Endothelial cell of umbilical vein (primary cell): Measurements from ENCODE around the gene ATG5. TPM values are rescaled to one million over a fixed set of nuclear protein-coding genes. Genes with fewer than 3 reads are reported as not detected.

Experiments
- BruUV-seq: library from RNA; stranded (reverse); fragments of 400-500 nt; replicated peaks from 2 replicates; lab custom pipeline; 2021; lab: Mats Ljungman, UMichigan
- CTCF ChIA-PET: fragments of 300-600, 350-600 bp; sonication (Branson Sonifier 250); formaldehyde crosslinking; loops from one replicate; lab custom pipeline; 2021; ENCODE audit warnings: antibody characterized with exemption, inconsistent platforms; lab: Charles Lee
- POLR2A ChIA-PET: fragments of 300-600, 350-600 bp; sonication (Branson Sonifier 250); formaldehyde crosslinking; loops from one replicate; lab custom pipeline; 2021; ENCODE audit warnings: antibody characterized with exemption, inconsistent platforms; lab: Charles Lee
- DNase-seq: peaks from one replicate; pipeline ENCODE4 v3.0.0-alpha.2; 2011; ENCODE audit warnings: low read depth, low spot score
- FAIRE-seq: peaks from 2 replicates; lab custom pipeline; 2011; peaks lifted over from hg19 to GRCh38; lab: Jason Lieb, UNC
- H2AFZ ChIP-seq: 2 replicates; pipeline ENCODE4 v1.6.0; 2012; ENCODE audit warnings: low read depth, low read length, control low read depth, inconsistent platforms
- H3K27ac ChIP-seq: 2 replicates; pipeline ENCODE4 v1.5.1; 2011; ENCODE audit warnings: low read depth, mild to moderate bottlenecking, control low read depth, low read length, moderate library complexity; ENCODE audit not compliant: insufficient read depth
- H3K27me3 ChIP-seq, 2 experiments: 2 replicates each; pipeline versions ENCODE4 v1.6.0 to v1.6.1; 2011; ENCODE audit warnings: low read length in 2 of 2, mixed read lengths in 1 of 2; ENCODE audit not compliant: control insufficient read depth in 2 of 2, insufficient read depth in 2 of 2
- H3K36me3 ChIP-seq, 2 experiments: 2 replicates in 1 of 2; 3 replicates in 1 of 2; pipeline ENCODE4 v1.5.1; 2011; ENCODE audit warnings: low read length in 2 of 2, mild to moderate bottlenecking in 1 of 2, moderate library complexity in 1 of 2; ENCODE audit not compliant: control insufficient read depth in 2 of 2, insufficient read depth in 2 of 2; ENCODE audit errors: extremely low read depth in 1 of 2
- H3K4me1 ChIP-seq: 3 replicates; pipeline ENCODE4 v1.5.1; 2011; ENCODE audit warnings: mild to moderate bottlenecking, low read length; ENCODE audit not compliant: control insufficient read depth, insufficient read depth; ENCODE audit errors: extremely low read depth
- H3K4me2 ChIP-seq: 2 replicates; pipeline ENCODE4 v1.6.1; 2011; ENCODE audit warnings: low read length, control low read depth, mixed read lengths; ENCODE audit not compliant: insufficient read depth
- H3K4me3 ChIP-seq, 3 experiments: fragments of 200-600 bp in 1 of 3; sonication (generic), shearing (Covaris generic) in 1 of 3; replicated peaks in 1 of 3; 2 replicates each; pipeline ENCODE4 v1.5.1; 2011 to 2016; ENCODE audit warnings: control low read depth in 3 of 3, low read length in 3 of 3, mild to moderate bottlenecking in 2 of 3, inconsistent platforms in 1 of 3, low read depth in 1 of 3, moderate library complexity in 1 of 3; ENCODE audit not compliant: insufficient read depth in 1 of 3
- H3K79me2 ChIP-seq: 2 replicates; pipeline ENCODE4 v1.6.0; 2012; ENCODE audit warnings: low read length, inconsistent platforms; ENCODE audit not compliant: control insufficient read depth, insufficient read depth
- H3K9ac ChIP-seq: replicated peaks from 2 replicates; pipeline ENCODE3; 2011; ENCODE audit warnings: low read length, control low read depth; ENCODE audit not compliant: insufficient read depth; ENCODE audit errors: extremely low read depth
- H3K9me1 ChIP-seq: replicated peaks from 3 replicates; pipeline ENCODE4 v1.6.0; 2011; ENCODE audit warnings: mild to moderate bottlenecking, low read length; ENCODE audit not compliant: control insufficient read depth, insufficient read depth; ENCODE audit errors: extremely low read depth
- H3K9me3 ChIP-seq: replicated peaks from 2 replicates; pipeline ENCODE4 v1.5.1; 2012; ENCODE audit warnings: low read length, inconsistent platforms; ENCODE audit not compliant: control insufficient read depth, insufficient read depth
- H4K20me1 ChIP-seq: replicated peaks from 2 replicates; pipeline ENCODE3; 2011; ENCODE audit warnings: mild to moderate bottlenecking, low read length; ENCODE audit not compliant: control insufficient read depth, insufficient read depth; ENCODE audit errors: extremely low read depth
- FOS ChIP-seq: IDR thresholded peaks from 2 replicates; pipeline ENCODE4 v1.6.1; 2011; ENCODE audit warnings: mild to moderate bottlenecking, low read length, moderate library complexity, borderline replicate concordance; ENCODE audit not compliant: insufficient read depth
- POLR2AphosphoS5 ChIP-seq: IDR thresholded peaks from 2 replicates; pipeline ENCODE4 v1.6.1; 2012; ENCODE audit warnings: low read depth, mild to moderate bottlenecking, control low read depth, low read length, moderate library complexity; ENCODE audit not compliant: insufficient read depth
- dilution Hi-C: fragments of 300-500 bp; cut with MboI; formaldehyde crosslinking; loops from one replicate; pipeline ENCODE4 v1.15.0; 2019; ENCODE audit warnings: low sequenced_read_pairs; ENCODE audit not compliant: extremely low pct_ligation_motif_present
- intact Hi-C: fragments of 100-400 bp; cut with micrococcal nuclease; formaldehyde crosslinking; loops from one replicate; pipeline ENCODE4 v1.10.0; 2022
- polyA plus RNA-seq, 4 experiments: library from polyadenylated mRNA; depleted of rRNA in 3 of 4; stranded (reverse) in 3 of 4; unstranded in 1 of 4; fragments of >200 nt; gene quantifications; 2 replicates each; pipeline versions ENCODE4 v1.2.1 to v1.2.3, GENCODE V29; 2011 to 2012; ENCODE audit warnings: missing spikeins in 1 of 4
- total RNA-seq: library from RNA; stranded (reverse); gene quantifications from 2 replicates; pipeline ENCODE4 v1.2.3, GENCODE V29; 2021
- TF ChIP-seq, protein P1 (sequence below): IDR thresholded peaks from 2 replicates; pipeline ENCODE4 v1.6.1; 2011; ENCODE audit not compliant: insufficient read depth, insufficient read length
- TF ChIP-seq, protein P2 (sequence below), 2 donors: IDR thresholded peaks; 1 replicate in 1 of 2; 2 replicates in 1 of 2; pipeline ENCODE4 v1.5.1; 2011; ENCODE audit warnings: low read length in 2 of 2, mild to moderate bottlenecking in 2 of 2, moderate library complexity in 2 of 2, control low read depth in 1 of 2, inconsistent platforms in 1 of 2, low read depth in 1 of 2; ENCODE audit not compliant: insufficient read depth in 1 of 2; ENCODE audit errors: extremely low read depth in 1 of 2

The ATG5 gene
- total and polyA plus RNA-seq, 2 donors (not counting 3 experiments of a cell fraction or from before 2014, with no cell fraction given) = 14.1 to 32.8 TPM

DNA sequence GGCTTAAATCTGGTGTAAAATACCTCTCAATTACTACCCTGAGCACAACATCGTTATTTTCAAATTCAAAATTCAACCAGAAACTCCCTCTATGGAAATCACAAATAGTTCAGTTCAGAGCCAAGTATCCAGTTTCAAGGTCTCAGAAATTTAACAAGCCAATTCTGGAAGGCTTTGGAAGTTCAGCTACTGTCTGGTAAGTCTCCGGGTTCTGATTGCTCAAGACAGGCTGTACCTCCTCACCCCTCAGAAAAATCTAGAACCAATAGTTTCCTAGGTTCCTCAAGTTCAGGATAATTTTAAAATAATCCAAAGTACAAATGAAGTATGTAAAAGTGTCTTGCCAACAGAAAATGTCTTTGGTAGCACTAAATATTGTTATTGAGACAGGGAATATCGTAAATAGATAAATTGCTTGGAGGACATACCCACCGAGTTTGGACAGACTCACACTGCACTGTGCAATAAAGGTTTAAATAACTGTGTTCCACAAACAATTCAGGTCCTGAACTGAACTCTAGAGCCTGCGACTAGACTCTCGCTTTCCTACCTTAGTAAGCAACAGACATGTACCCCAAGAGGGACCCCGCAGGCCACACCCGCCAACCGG lies 729 bp downstream of the ATG5 start:
- FAIRE-seq (peak; percentile 54), DNase-seq (no peak)
- H3K79me2 ChIP-seq = peaks cover 53% of the 10 kb centered on the region
- intact Hi-C loops = loop anchor here (1.0 to 2.0 kb wide), 2 partner anchors 15 to 222 kb away; no protein-coding TSS in a partner anchor
- H3K36me3 ChIP-seq = no peaks in the 10 kb centered on the region
- H4K20me1 ChIP-seq = no peaks in the 10 kb centered on the region
- peak overlapping the region; percentile 88 for H3K9ac ChIP-seq
- H3K4me2 ChIP-seq = peak overlapping the region; percentile 85
- CTCF ChIA-PET = interaction anchor here (0.9 to 1.4 kb wide), 4 partner anchors 11 to 894 kb away, joined by 3 to 19 read pairs (median 5); no protein-coding TSS in a partner anchor
- peak overlapping the region; percentile 81 to 93 (median 84) for H3K4me3 ChIP-seq
- dilution Hi-C loops = no loop called here
- no peaks in the 10 kb centered on the region for H3K9me1 ChIP-seq
- POLR2A ChIA-PET = interaction anchor here (1.2 kb wide), 1 partner anchor 188 kb away, joined by 3 read pairs; no protein-coding TSS in a partner anchor
- TF ChIP-seq POLR2AphosphoS5 = no peak
- TF ChIP-seq, protein P1, sequence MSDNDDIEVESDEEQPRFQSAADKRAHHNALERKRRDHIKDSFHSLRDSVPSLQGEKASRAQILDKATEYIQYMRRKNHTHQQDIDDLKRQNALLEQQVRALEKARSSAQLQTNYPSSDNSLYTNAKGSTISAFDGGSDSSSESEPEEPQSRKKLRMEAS = no peak
- TF ChIP-seq, protein P2, sequence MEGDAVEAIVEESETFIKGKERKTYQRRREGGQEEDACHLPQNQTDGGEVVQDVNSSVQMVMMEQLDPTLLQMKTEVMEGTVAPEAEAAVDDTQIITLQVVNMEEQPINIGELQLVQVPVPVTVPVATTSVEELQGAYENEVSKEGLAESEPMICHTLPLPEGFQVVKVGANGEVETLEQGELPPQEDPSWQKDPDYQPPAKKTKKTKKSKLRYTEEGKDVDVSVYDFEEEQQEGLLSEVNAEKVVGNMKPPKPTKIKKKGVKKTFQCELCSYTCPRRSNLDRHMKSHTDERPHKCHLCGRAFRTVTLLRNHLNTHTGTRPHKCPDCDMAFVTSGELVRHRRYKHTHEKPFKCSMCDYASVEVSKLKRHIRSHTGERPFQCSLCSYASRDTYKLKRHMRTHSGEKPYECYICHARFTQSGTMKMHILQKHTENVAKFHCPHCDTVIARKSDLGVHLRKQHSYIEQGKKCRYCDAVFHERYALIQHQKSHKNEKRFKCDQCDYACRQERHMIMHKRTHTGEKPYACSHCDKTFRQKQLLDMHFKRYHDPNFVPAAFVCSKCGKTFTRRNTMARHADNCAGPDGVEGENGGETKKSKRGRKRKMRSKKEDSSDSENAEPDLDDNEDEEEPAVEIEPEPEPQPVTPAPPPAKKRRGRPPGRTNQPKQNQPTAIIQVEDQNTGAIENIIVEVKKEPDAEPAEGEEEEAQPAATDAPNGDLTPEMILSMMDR (IDR thresholded peaks at IDR 0.05; ENCODE audit: extremely low read depth in 1 of 2, insufficient read depth in 1 of 2, low read depth in 1 of 2, low read length in 2 of 2) = no peak
- H3K9me3 ChIP-seq = no peaks in the 10 kb centered on the region
- TSS peak; percentile 72 for BruUV-seq
- peaks cover under 1 to 7% of the 10 kb centered on the region in 2 experiments for H3K27me3 ChIP-seq
- peaks cover 6% of the 10 kb centered on the region for H3K4me1 ChIP-seq
- H2AFZ ChIP-seq = peak overlapping the region; percentile 92
- H3K27ac ChIP-seq = peak overlapping the region; percentile 77

DNA sequence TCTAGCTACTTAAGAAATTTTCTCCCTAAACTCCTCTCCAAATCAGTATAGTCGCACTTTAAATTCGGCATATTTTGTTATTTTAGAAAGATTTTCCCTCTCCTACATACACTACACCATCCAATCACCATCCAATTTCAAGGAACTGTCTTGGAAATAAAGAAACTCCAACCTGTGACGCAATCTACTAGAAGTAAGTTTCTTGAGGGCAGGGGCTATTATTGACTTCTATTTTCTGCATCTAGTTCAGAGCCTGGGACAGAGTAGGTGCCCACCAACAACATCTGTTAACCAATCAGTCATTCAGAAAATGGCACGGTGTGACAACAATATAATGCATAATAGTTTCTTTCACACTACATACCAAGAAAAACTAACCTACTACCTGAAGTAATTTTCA lies 3.6 kb downstream of the ATG5 start:
- DNase-seq (no peak), FAIRE-seq (no peak)
- Histone ChIP-seq H3K79me2 (peaks cover 81% of the 10 kb centered on the region), H3K4me3 (no peak overlapping the region), H3K27ac (no peak overlapping the region), H2AFZ (no peak overlapping the region), H3K9me3 (no peaks in the 10 kb centered on the region), H4K20me1 (no peaks in the 10 kb centered on the region), H3K4me2 (no peak overlapping the region), H3K36me3 (no peaks in the 10 kb centered on the region), H3K9me1 (no peaks in the 10 kb centered on the region), H3K27me3 (no peaks in the 10 kb centered on the region), H3K9ac (no peak overlapping the region), H3K4me1 (peaks cover 6% of the 10 kb centered on the region)
- ChIA-PET CTCF (no interaction called here), POLR2A (no interaction called here)
- intact Hi-C loops = no loop called here
- dilution Hi-C loops = no loop called here
- TF ChIP-seq FOS = no peak
- no TSS peak for BruUV-seq
